Nephron progenitor cell (in vitro differentiated cells): ENCODE measurements around the gene HEATR5B.

Source experiments
- DNase-seq: peaks from one replicate; pipeline ENCODE4 v3.0.0; 2021
- H3K27ac Mint-ChIP-seq: 2 replicates; pipeline ENCODE4 v1.8.0; 2021; ENCODE audit warnings: mild to moderate bottlenecking, moderate library complexity, mixed read lengths
- H3K27me3 Mint-ChIP-seq: 2 replicates; pipeline ENCODE4 v1.8.0; 2021; ENCODE audit warnings: mild to moderate bottlenecking, low read depth, mixed read lengths; ENCODE audit not compliant: poor library complexity
- H3K36me3 Mint-ChIP-seq: 2 replicates; pipeline ENCODE4 v1.8.0; 2021; ENCODE audit warnings: low read depth, mixed read lengths
- H3K4me1 Mint-ChIP-seq: 2 replicates; pipeline ENCODE4 v1.8.0; 2021; ENCODE audit warnings: mixed read lengths
- H3K4me3 Mint-ChIP-seq: 2 replicates; pipeline ENCODE4 v1.8.0; 2021; ENCODE audit warnings: mild to moderate bottlenecking, moderate library complexity, mixed read lengths
- H3K9me3 Mint-ChIP-seq: 2 replicates; pipeline ENCODE4 v1.8.0; 2021; ENCODE audit warnings: mild to moderate bottlenecking, moderate library complexity, mixed read lengths
- TF ChIP-seq, protein P1 (sequence below): fragments of 200-600 bp; sonication (generic); IDR thresholded peaks from 2 replicates; pipeline ENCODE4 v1.5.0; 2021; ENCODE audit warnings: antibody characterized with exemption

HEATR5B gene

DNA sequence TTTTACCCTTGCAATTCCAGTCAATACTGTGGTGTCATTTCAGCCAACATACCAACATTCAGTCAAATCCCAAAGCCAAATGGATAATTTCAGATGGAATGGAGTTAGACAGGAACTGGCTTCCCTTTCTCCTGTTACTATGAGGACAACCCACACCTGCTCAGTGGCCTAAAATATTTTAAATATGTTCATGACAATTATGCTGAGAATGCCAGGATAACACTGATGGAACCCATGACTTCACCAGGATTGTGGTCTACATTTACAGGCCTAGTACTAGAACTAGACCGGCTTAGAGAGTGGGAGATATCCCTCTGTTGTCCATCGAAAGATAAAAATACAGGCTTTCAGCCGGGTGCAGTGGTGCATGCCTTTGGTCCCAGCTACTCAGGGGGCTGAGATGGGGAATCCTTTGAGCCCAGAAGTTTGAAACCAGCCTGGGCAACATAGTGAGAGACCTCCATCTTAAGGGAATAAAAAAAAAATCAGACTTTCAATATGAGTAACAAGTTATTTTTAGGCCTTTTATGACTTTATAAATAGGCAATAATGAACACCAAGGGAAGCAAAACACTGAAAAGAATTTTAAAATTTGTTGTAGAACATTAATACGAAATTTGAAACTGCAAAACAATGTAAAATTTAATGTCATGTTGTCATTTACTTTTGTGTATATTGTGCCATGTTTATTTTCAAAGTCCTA is 14.4 kb upstream of the HEATR5B start:
- Mint-ChIP-seq H3K4me3 (no peak overlapping the region), H3K9me3 (no peaks in the 10 kb centered on the region), H3K4me1 (no peaks in the 10 kb centered on the region), H3K36me3 (peaks cover 15% of the 10 kb centered on the region), H3K27me3 (no peaks in the 10 kb centered on the region), H3K27ac (no peak overlapping the region)
- TF ChIP-seq, protein P1, sequence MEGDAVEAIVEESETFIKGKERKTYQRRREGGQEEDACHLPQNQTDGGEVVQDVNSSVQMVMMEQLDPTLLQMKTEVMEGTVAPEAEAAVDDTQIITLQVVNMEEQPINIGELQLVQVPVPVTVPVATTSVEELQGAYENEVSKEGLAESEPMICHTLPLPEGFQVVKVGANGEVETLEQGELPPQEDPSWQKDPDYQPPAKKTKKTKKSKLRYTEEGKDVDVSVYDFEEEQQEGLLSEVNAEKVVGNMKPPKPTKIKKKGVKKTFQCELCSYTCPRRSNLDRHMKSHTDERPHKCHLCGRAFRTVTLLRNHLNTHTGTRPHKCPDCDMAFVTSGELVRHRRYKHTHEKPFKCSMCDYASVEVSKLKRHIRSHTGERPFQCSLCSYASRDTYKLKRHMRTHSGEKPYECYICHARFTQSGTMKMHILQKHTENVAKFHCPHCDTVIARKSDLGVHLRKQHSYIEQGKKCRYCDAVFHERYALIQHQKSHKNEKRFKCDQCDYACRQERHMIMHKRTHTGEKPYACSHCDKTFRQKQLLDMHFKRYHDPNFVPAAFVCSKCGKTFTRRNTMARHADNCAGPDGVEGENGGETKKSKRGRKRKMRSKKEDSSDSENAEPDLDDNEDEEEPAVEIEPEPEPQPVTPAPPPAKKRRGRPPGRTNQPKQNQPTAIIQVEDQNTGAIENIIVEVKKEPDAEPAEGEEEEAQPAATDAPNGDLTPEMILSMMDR, result no peak
- no peak for DNase-seq

DNA sequence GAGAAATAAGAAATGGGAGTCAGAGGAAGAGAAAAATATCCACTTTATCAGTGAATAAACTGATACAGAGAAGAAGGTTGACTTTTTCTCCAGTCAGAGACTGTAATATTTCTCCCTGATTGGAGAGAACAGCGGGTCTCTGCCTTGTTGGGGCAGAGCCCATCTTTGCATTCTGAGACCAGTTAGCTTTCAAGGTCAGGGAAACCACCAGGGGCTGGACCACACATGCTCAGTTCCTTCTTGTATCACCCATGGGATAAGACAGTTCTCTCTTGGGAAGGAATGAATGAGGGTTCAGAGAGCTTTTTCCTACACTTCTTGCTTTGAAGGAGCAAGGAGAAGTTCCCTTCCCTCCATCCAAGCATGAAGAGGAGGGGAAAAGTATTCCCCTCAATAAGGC is 12.4 kb upstream of the HEATR5B start:
- Mint-ChIP-seq H3K4me1 (no peaks in the 10 kb centered on the region), H3K9me3 (no peaks in the 10 kb centered on the region), H3K27ac (no peak overlapping the region), H3K27me3 (no peaks in the 10 kb centered on the region), H3K4me3 (no peak overlapping the region), H3K36me3 (peaks cover 24% of the 10 kb centered on the region)
- TF ChIP-seq, protein P1, result no peak
- DNase-seq, result no peak

DNA sequence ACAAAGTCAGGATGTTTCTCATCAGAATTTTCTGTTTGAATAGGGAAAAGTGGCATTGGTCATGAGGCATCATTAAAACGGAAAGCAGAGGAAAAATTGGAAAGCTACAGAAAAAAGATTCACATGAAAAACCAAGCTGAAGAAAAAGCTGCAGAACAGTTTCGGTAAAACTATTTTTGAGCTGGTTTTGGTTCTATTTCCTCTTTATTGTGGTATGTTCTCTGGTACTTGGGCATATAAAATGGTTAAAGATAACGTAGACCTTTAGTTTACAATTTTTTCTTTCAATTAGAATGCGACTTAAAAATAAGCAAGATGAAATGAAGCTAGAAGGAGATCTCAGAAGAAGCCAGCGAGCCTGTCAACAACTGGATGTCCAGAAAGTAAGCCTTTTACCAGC is 7.7 kb upstream of the HEATR5B start:
- H3K9me3 Mint-ChIP-seq, result no peaks in the 10 kb centered on the region
- H3K36me3 Mint-ChIP-seq, result peaks cover 30% of the 10 kb centered on the region
- TF ChIP-seq, protein P1, result no peak

DNA sequence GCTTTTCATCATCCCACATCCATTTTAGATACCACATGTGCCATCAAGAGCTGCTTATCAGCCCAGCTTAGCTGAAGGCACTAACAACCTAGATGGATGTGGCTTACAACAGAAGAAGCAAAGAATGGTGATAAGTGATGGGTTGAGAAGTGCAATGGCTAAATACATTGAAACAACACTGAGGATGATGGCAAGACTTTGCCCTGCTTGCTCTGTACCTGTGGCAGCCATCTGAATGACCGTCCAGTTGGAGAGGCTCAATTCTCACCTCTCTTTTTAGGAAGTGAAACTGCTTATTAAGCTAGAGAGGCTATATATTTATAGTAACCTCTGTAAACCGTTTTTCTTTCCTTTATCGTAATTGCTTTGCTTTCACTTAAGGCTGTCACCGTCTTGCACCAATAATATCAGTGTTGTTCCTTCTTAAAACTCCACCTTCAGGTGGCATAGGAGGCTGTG is 5.9 kb upstream of the HEATR5B start:
- no peak for DNase-seq
- Mint-ChIP-seq H3K36me3 (peaks cover 23% of the 10 kb centered on the region), H3K27me3 (no peaks in the 10 kb centered on the region), H3K4me1 (no peaks in the 10 kb centered on the region), H3K9me3 (no peaks in the 10 kb centered on the region), H3K4me3 (no peak overlapping the region), H3K27ac (no peak overlapping the region)
- TF ChIP-seq, protein P1, result no peak

More for the DNA sequence above, 7.7 kb upstream of the HEATR5B start:
- H3K4me1 Mint-ChIP-seq, result no peaks in the 10 kb centered on the region
- H3K27ac Mint-ChIP-seq, result no peak overlapping the region
- no peaks in the 10 kb centered on the region for H3K27me3 Mint-ChIP-seq
- no peak overlapping the region for H3K4me3 Mint-ChIP-seq
- DNase-seq, result no peak

DNA sequence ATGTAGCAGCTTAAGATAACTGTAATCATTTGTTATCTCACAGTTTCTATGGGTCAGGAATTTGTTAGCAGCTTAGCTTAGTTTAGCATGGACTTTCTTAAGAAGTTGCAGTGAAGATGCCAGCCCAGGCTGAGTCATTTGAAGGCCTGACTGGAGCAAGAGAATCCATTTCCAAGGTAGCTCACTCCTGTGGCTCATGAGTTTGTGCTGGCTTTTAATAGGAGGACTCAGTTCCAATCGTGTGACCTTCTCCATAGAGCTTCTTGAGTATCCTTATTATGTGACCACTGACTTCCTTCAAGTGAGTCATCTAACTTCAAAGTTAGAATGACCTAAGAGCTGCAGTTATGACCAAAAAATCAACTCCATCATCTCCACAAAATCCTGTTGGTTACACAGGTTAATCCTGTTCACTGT is 1.6 kb upstream of the HEATR5B start:
- H3K27me3 Mint-ChIP-seq, result no peaks in the 10 kb centered on the region
- no peak for DNase-seq
- peaks cover 14% of the 10 kb centered on the region for H3K36me3 Mint-ChIP-seq
- H3K27ac Mint-ChIP-seq, result no peak overlapping the region
- TF ChIP-seq, protein P1, result no peak
- no peaks in the 10 kb centered on the region for H3K4me1 Mint-ChIP-seq
- H3K9me3 Mint-ChIP-seq, result no peaks in the 10 kb centered on the region
- no peak overlapping the region for H3K4me3 Mint-ChIP-seq

DNA sequence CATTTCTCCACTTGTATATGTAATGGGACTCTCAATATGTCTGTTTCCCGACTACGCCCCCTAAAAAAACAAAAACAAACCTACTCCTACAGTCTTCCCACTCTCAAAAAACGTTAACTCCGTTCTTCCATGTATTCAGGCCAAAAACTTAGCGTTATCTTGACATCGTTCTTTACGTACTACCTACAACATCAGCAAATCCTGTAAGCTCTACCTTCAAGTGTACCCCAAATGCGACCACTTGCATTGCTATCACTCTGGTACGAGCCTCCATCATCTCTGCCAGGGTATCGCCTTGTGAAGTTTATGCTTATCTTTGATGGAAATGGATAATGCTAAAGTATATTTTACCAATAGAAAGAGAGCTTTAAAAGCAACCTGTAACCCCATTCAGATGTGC is 625 bp upstream of the HEATR5B start:
- TF ChIP-seq, protein P1, result no peak
- H3K36me3 Mint-ChIP-seq, result peaks cover 18% of the 10 kb centered on the region
- H3K4me3 Mint-ChIP-seq, result no peak overlapping the region
- no peak for DNase-seq
- no peaks in the 10 kb centered on the region for H3K9me3 Mint-ChIP-seq
- no peaks in the 10 kb centered on the region for H3K27me3 Mint-ChIP-seq
- no peak overlapping the region for H3K27ac Mint-ChIP-seq
- H3K4me1 Mint-ChIP-seq, result no peaks in the 10 kb centered on the region
